ENCODE results near the gene STAB2.

STAB2 gene

GRCh38 chr12:103656291-103656690 is 69.2 kb downstream of the STAB2 start:
- no peak for DNase-seq

GRCh38 chr12:103657331-103657730 is 70.3 kb downstream of the STAB2 start:
- no peak for DNase-seq

DNA sequence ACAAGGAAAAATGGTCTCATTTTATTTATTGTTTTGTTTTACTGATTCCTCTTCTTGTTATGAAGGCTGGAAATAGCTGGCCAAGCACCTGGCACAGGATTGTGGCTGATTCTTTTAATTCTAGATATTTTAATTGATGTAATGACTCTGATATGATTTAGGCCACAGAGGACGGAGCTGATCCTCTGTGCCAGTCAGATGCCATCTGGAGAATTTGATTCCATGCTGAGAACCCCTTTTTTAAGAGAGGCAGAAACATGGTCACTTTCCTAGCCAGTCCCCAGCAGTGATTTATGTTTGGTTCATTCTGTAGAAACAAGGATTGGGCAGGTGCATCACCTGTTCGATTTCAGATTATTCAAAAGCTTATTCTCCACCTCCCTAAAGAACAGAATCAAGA is 77.6 kb downstream of the STAB2 start:
- DNase-seq = no peak

DNA sequence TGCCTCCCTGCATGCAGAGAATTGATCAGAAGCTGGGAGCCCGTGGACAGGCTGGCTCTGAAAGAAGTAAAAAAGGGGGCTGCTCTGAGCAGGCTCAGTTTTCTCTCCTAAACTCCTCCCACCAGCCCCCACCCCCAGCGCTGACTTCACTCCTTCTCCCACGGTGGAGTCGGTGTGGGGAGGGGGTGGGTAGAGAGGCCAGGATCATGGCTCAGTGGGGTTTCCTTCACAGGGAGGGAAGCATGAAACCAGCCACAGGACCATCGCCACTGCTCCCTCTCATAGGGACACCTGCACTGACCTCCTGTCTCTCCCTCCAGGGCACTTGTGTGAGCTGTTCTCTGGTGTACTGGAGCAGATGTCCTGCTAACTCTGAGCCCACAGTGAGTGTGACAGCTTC is 78.9 kb downstream of the STAB2 start:
- no peak for DNase-seq

- no peak for DNase-seq
These were observed 80.1 kb downstream of the STAB2 start for GRCh38 chr12:103667125-103667524.

GRCh38 chr12:103668520-103668919 is 81.4 kb downstream of the STAB2 start:
- no peak for DNase-seq

DNA sequence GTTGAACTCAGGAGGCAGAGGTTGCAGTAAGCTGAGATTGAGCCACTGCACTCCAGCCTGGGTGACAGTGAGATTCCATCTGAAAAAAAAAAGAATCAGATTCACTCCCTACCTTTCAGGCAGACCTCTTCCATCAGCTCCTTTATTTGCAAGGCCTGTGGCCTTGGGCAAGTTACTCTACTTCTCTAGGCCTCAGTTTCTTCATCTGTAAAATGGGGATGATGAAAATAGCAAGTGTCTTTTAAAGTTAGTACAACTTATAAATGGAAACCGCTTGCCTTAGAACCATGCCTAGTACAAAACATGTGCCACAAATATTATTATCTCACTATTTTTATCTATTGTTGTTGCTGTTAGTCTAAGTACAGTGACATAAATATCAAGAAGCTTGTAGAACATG is 84.3 kb downstream of the STAB2 start:
- no peak for DNase-seq

- DNase-seq = no peak
These were observed 85.5 kb downstream of the STAB2 start for GRCh38 chr12:103672401-103673119.

DNA sequence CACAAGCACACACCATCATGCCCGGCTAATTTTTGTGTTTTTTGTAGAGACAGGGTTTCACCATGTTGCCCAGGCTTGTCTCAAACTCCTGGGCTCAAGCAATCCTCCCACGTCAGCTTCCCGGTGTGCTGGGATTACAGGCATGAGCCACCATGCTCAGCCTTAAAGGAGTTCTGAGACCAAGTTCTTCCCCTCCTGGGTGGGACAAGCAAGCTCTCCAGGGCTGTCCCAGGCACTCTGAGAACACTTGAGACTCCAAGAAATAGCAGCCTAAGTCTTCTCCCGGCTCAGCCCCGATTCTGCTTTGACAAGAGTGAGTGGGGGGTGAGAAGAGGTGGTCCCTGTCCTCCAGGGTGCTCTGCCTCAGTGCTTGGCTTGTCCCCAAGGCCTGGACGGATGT is 86.4 kb downstream of the STAB2 start:
- no peak for DNase-seq

- no peak for DNase-seq
These were observed 86.9 kb downstream of the STAB2 start for GRCh38 chr12:103673891-103674375.

DNA sequence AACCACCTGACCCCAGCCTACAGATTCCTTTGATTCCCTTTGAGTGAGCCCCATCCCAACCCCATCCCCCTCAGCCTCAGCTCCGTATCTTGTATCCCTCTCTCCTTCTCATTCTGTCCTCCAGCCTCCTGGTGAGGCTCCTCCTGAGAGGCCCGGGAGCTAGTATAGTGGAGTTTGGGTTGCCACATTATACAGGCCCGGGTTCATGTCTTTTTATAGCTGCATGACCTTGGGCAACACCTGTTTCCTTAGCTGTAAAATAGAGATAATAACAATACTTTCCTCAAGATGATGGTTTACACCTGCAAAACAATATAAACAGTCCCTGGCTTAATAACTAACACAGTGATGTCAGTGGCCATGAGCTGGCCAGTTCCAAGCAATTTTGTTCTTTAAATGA is 89.8 kb downstream of the STAB2 start:
- no peak for DNase-seq

DNA sequence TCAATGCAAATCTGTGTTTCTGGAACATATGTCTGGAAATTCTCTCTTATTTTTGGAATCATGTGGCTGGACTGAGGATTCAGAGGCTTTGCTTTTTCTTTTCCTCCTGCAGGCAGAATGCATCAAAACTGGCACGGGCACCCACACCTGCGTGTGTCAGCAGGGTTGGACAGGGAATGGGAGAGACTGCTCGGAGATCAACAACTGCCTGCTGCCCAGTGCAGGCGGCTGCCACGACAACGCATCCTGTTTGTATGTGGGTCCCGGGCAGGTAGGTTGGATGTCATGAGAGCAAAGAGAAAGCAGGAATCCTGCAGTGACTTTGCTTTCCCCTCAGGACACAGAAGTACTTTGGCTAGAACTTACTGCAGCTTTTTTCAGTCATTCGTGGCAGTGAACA is 90.3 kb downstream of the STAB2 start:
- no peak for DNase-seq

DNA sequence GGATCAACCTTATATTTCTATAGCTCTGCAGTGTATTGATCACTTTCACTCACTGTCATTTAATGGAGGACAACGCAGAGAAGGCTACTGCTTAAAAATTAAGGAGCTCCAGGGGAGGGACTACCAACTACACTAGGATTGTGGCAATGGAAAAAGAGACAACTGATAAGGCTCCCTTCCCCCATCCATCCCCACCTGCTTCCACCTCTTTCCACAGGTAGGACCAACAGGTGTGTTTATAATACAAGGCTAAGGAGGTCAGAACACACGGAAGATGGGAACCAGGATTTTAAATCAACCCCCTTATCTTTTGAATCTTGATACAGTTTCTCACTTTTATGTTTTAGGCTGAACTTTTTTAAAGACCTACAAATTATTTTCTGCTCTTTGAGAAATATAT is 90.8 kb downstream of the STAB2 start:
- DNase-seq = no peak

DNA sequence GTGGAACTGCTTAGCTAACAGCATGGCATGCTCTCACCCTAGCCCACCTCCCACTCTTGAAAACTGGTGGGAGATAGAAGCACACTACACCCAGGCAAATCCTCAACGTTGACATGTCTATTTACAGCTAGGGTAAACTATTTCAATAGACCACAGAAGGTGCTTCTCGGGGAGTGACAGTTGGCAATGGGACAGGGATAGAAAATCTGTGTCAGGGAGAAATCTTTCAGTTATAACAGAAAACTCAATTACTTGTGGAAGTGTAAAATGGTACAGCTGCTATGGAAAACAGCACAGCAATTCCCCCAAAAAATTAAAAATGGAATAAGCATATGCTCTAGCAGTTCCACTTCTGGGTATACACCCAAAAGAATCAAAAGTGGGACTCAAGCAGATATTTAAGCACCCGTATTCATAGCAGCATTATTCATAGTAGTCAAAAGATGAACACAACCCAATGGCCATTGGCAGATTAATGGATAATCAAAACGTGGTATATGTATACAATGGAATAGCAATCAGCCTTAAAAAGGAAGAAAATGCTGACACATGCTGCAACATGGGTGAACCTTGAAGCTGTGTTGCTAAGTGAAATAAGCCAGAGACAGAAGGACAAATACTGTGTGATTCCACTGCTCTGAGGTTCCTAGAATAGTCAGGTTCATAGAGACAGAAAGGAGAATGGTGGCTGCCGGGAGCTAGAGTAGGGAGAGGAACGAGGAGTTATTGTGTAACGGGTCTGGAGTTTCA is 92.5 kb downstream of the STAB2 start:
- DNase-seq = no peak

- DNase-seq = no peak
These were observed 93.6 kb downstream of the STAB2 start for GRCh38 chr12:103680591-103681141.

DNA sequence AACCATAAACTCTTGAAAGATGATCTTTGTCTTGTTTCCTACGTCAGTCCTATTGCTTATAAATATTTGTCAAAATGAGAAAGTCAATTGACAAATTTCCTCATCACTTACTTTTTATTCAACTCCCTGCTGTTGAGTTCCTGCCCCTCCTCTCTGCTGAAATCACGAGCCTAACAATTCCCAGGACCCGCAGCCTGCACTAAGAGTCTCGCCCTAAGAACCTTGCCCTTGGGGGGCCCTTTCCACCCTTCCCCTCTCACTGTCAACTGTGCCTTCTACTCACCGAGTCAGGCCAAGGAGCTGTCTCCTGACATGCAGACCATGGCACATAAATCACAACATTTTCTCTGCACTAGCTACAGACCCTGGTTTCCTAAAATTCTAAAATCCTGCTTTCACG is 99.0 kb downstream of the STAB2 start:
- no peak for DNase-seq

GRCh38 chr12:103687253-103687652 is 100.2 kb downstream of the STAB2 start:
- no peak for DNase-seq

DNA sequence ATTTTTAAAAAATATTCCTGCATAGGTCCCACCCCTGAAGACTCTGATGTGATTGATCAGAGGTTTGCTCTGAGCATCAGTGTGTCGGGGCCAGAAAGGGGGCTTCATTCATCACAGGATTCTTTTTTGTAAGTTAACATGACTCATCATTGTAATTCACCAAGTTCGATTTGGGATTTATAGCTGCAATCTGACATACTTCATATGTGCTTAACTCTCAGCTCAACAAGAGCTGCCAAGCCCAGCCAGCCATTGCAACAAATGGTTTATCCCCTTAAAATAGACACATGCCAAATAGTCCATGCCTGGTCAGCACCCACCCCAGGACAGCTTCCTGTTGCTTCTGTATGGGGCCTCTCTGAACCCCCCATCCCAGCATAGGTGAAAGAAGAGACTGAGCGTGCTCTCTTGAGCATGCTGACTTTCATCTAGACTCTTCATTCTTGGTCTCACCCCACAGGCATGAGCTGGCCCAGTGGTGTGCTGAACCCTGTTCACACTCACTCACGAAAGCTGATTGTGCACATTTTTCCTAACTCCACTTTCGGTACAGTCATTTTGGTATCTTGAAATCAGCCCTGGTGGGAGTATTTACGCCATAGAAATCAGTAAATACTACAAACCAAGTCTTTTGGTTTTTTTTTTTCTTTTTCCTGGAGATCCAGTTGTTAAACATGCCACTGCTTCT is 101.4 kb downstream of the STAB2 start:
- no peak for DNase-seq

DNA sequence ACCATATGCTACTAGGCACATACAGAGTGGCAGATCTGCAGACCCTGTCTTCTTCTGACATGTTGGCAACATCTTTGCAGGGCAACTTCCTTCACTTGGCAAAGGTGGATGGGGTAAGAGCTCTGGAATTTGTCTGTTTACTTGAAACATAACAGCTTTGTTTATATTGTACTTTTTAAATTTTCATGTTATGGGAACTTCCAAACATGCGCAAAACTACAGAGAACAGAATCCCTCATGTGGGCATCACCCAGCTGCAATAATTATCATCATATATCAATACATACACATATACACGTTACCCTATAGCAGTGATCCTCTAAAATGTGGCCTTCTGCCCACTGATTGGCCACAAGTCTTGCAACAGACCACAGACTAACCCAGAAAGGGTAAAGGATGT is 103.4 kb downstream of the STAB2 start:
- DNase-seq = no peak

GRCh38 chr12:103691063-103691462 is 104.0 kb downstream of the STAB2 start:
- DNase-seq = no peak

GRCh38 chr12:103696101-103696500 is 109.0 kb downstream of the STAB2 start:
- no peak for DNase-seq

- no peak for DNase-seq
These were observed 111.1 kb downstream of the STAB2 start for GRCh38 chr12:103697971-103698751.
